NB4 (cell line): ENCODE data around the gene HAPLN3.

ENCODE experiments used
- DNase-seq: peaks from one replicate; pipeline ENCODE4 v3.0.0; 2010; ENCODE audit warnings: low read depth
- H3K4me3 ChIP-seq: one replicate; pipeline ENCODE4 v1.5.1; 2011; ENCODE audit warnings: mild to moderate bottlenecking, low read depth, low read length, moderate library complexity
- CTCF ChIP-seq: IDR thresholded peaks from one replicate; pipeline ENCODE4 v1.5.1; 2012; ENCODE audit warnings: low read depth, low read length
- MAX ChIP-seq: IDR thresholded peaks from 2 replicates; pipeline ENCODE4 v1.6.1; 2011; ENCODE audit warnings: low read depth, low read length
- MYC ChIP-seq: IDR thresholded peaks from 2 replicates; pipeline ENCODE4 v1.6.1; 2011; ENCODE audit warnings: low read depth, low read length
- POLR2A ChIP-seq: IDR thresholded peaks from 2 replicates; pipeline ENCODE4 v1.6.1; 2011; ENCODE audit warnings: mild to moderate bottlenecking; ENCODE audit not compliant: insufficient read length; ENCODE audit errors: extremely low read depth

The HAPLN3 gene

GRCh38 chr15:88848203-88848602 is 47.1 kb downstream of the HAPLN3 start:
- H3K4me3 ChIP-seq, result no peak overlapping the region
- no peak for TF ChIP-seq POLR2A
- no peak for TF ChIP-seq MAX
- no peak for TF ChIP-seq CTCF
- TF ChIP-seq MYC, result no peak
- DNase-seq, result no peak

GRCh38 chr15:88847144-88847543 is 48.2 kb downstream of the HAPLN3 start:
- H3K4me3 ChIP-seq, result no peak overlapping the region
- TF ChIP-seq MYC (no peak), POLR2A (no peak), MAX (no peak), CTCF (no peak)
- DNase-seq, result no peak

GRCh38 chr15:88845616-88846015 is 49.7 kb downstream of the HAPLN3 start:
- TF ChIP-seq MYC (no peak), MAX (no peak), CTCF (no peak), POLR2A (no peak)
- no peak overlapping the region for H3K4me3 ChIP-seq
- DNase-seq, result no peak

GRCh38 chr15:88844749-88845386 is 50.5 kb downstream of the HAPLN3 start:
- no peak for TF ChIP-seq POLR2A
- TF ChIP-seq MYC, result no peak
- TF ChIP-seq CTCF, result no peak
- TF ChIP-seq MAX, result no peak
- H3K4me3 ChIP-seq, result no peak overlapping the region
- no peak for DNase-seq

GRCh38 chr15:88843334-88843733 is 52.0 kb downstream of the HAPLN3 start:
- TF ChIP-seq POLR2A, result no peak
- TF ChIP-seq MAX, result no peak
- TF ChIP-seq CTCF, result no peak
- no peak for TF ChIP-seq MYC
- DNase-seq, result no peak
- H3K4me3 ChIP-seq, result no peak overlapping the region

GRCh38 chr15:88842156-88842555 is 53.2 kb downstream of the HAPLN3 start:
- no peak for TF ChIP-seq MYC
- TF ChIP-seq POLR2A, result no peak
- TF ChIP-seq CTCF, result no peak
- TF ChIP-seq MAX, result no peak
- DNase-seq, result no peak
- no peak overlapping the region for H3K4me3 ChIP-seq
